ENCODE data around the gene RNF220.

Gene RNF220

GRCh38 chr1:44594353-44594752 lies 189.3 kb downstream of the RNF220 start:
- no peaks in the 10 kb centered on the region for H3K36me3 ChIP-seq (ENCODE audit: control insufficient read depth, insufficient read depth, low read length)

GRCh38 chr1:44594871-44595735 lies 190.0 kb downstream of the RNF220 start:
- peaks cover 4% of the 10 kb centered on the region for H3K4me1 ChIP-seq (ENCODE audit: control insufficient read depth, insufficient read depth, low read length, poor library complexity, severe bottlenecking)
- no peaks in the 10 kb centered on the region for H3K9me3 ChIP-seq (ENCODE audit: control insufficient read depth, low read length)
- 13 to 15% methylated on average over 13 of the region's 14 CpGs for WGBS, 2 experiments (ENCODE audit: insufficient coverage in 2 of 2)
- no peak overlapping the region for H3K27ac ChIP-seq (ENCODE audit: low read depth, low read length, severe bottlenecking)
- no peaks in the 10 kb centered on the region for H3K36me3 ChIP-seq (ENCODE audit: control insufficient read depth, insufficient read depth, low read length)
- no peak overlapping the region for H3K4me3 ChIP-seq (ENCODE audit: extremely low read depth, insufficient read depth, low read length, poor library complexity, severe bottlenecking)

More at GRCh38 chr1:44594353-44594752, 189.3 kb downstream of the RNF220 start:
- Histone ChIP-seq H3K4me3 (ENCODE audit: extremely low read depth, insufficient read depth, low read length, poor library complexity, severe bottlenecking) (no peak overlapping the region), H3K27ac (ENCODE audit: low read depth, low read length, severe bottlenecking) (no peak overlapping the region), H3K4me1 (ENCODE audit: control insufficient read depth, insufficient read depth, low read length, poor library complexity, severe bottlenecking) (peaks cover 4% of the 10 kb centered on the region), H3K9me3 (ENCODE audit: control insufficient read depth, low read length) (no peaks in the 10 kb centered on the region)
- WGBS, 2 experiments (ENCODE audit: insufficient coverage in 2 of 2), result 88 to 93% methylated on average over 6 of the region's 6 CpGs

GRCh38 chr1:44596511-44596910 lies 191.5 kb downstream of the RNF220 start:
- H3K9me3 ChIP-seq (ENCODE audit: control insufficient read depth, low read length), result no peaks in the 10 kb centered on the region
- 86 to 92% methylated on average over 1 to 2 of the region's 4 CpGs for WGBS, 2 experiments (ENCODE audit: insufficient coverage in 2 of 2)
- no peak overlapping the region for H3K27ac ChIP-seq (ENCODE audit: low read depth, low read length, severe bottlenecking)
- H3K4me1 ChIP-seq (ENCODE audit: control insufficient read depth, insufficient read depth, low read length, poor library complexity, severe bottlenecking), result peaks cover 4% of the 10 kb centered on the region
- no peak overlapping the region for H3K4me3 ChIP-seq (ENCODE audit: extremely low read depth, insufficient read depth, low read length, poor library complexity, severe bottlenecking)
- no peaks in the 10 kb centered on the region for H3K36me3 ChIP-seq (ENCODE audit: control insufficient read depth, insufficient read depth, low read length)

- Histone ChIP-seq H3K36me3 (ENCODE audit: control insufficient read depth, insufficient read depth, low read length) (no peaks in the 10 kb centered on the region), H3K4me1 (ENCODE audit: control insufficient read depth, insufficient read depth, low read length, poor library complexity, severe bottlenecking) (no peaks in the 10 kb centered on the region), H3K27ac (ENCODE audit: low read depth, low read length, severe bottlenecking) (no peak overlapping the region), H3K9me3 (ENCODE audit: control insufficient read depth, low read length) (no peaks in the 10 kb centered on the region), H3K4me3 (ENCODE audit: extremely low read depth, insufficient read depth, low read length, poor library complexity, severe bottlenecking) (no peak overlapping the region)
- WGBS, 2 experiments (ENCODE audit: insufficient coverage in 2 of 2), result 86 to 95% methylated on average over 7 to 8 of the region's 10 CpGs
Observed at GRCh38 chr1:44598167-44598566, 193.1 kb downstream of the RNF220 start.

GRCh38 chr1:44602634-44603628 lies 197.9 kb downstream of the RNF220 start:
- Histone ChIP-seq H3K4me3 (ENCODE audit: extremely low read depth, insufficient read depth, low read length, poor library complexity, severe bottlenecking) (no peak overlapping the region), H3K4me1 (ENCODE audit: control insufficient read depth, insufficient read depth, low read length, poor library complexity, severe bottlenecking) (no peaks in the 10 kb centered on the region), H3K36me3 (ENCODE audit: control insufficient read depth, insufficient read depth, low read length) (no peaks in the 10 kb centered on the region), H3K27ac (ENCODE audit: low read depth, low read length, severe bottlenecking) (no peak overlapping the region), H3K9me3 (ENCODE audit: control insufficient read depth, low read length) (no peaks in the 10 kb centered on the region)
- WGBS, 2 experiments (ENCODE audit: insufficient coverage in 2 of 2), result 76 to 79% methylated on average over 27 to 29 of the region's 29 CpGs

- 73 to 88% methylated on average over 2 to 3 of the region's 4 CpGs for WGBS, 2 experiments (ENCODE audit: insufficient coverage in 2 of 2)
Observed at GRCh38 chr1:44603718-44604117, 198.7 kb downstream of the RNF220 start.

GRCh38 chr1:44604157-44604955 lies 199.3 kb downstream of the RNF220 start:
- WGBS, 2 experiments (ENCODE audit: insufficient coverage in 2 of 2), result 91 to 93% methylated on average over 2 to 3 of the region's 3 CpGs
- no peaks in the 10 kb centered on the region for H3K9me3 ChIP-seq (ENCODE audit: control insufficient read depth, low read length)
- no peak overlapping the region for H3K27ac ChIP-seq (ENCODE audit: low read depth, low read length, severe bottlenecking)
- no peaks in the 10 kb centered on the region for H3K4me1 ChIP-seq (ENCODE audit: control insufficient read depth, insufficient read depth, low read length, poor library complexity, severe bottlenecking)
- no peaks in the 10 kb centered on the region for H3K36me3 ChIP-seq (ENCODE audit: control insufficient read depth, insufficient read depth, low read length)
- no peak overlapping the region for H3K4me3 ChIP-seq (ENCODE audit: extremely low read depth, insufficient read depth, low read length, poor library complexity, severe bottlenecking)

More at GRCh38 chr1:44603718-44604117, 198.7 kb downstream of the RNF220 start:
- Histone ChIP-seq H3K9me3 (ENCODE audit: control insufficient read depth, low read length) (no peaks in the 10 kb centered on the region), H3K4me3 (ENCODE audit: extremely low read depth, insufficient read depth, low read length, poor library complexity, severe bottlenecking) (no peak overlapping the region), H3K36me3 (ENCODE audit: control insufficient read depth, insufficient read depth, low read length) (no peaks in the 10 kb centered on the region), H3K4me1 (ENCODE audit: control insufficient read depth, insufficient read depth, low read length, poor library complexity, severe bottlenecking) (no peaks in the 10 kb centered on the region), H3K27ac (ENCODE audit: low read depth, low read length, severe bottlenecking) (no peak overlapping the region)

GRCh38 chr1:44605914-44606615 lies 201.0 kb downstream of the RNF220 start:
- Histone ChIP-seq H3K4me1 (ENCODE audit: control insufficient read depth, insufficient read depth, low read length, poor library complexity, severe bottlenecking) (no peaks in the 10 kb centered on the region), H3K27ac (ENCODE audit: low read depth, low read length, severe bottlenecking) (no peak overlapping the region), H3K9me3 (ENCODE audit: control insufficient read depth, low read length) (no peaks in the 10 kb centered on the region), H3K36me3 (ENCODE audit: control insufficient read depth, insufficient read depth, low read length) (no peaks in the 10 kb centered on the region), H3K4me3 (ENCODE audit: extremely low read depth, insufficient read depth, low read length, poor library complexity, severe bottlenecking) (no peak overlapping the region)
- 89 to 96% methylated on average over 12 of the region's 12 CpGs for WGBS, 2 experiments (ENCODE audit: insufficient coverage in 2 of 2)

GRCh38 chr1:44606701-44607281 lies 201.7 kb downstream of the RNF220 start:
- Histone ChIP-seq H3K4me3 (ENCODE audit: extremely low read depth, insufficient read depth, low read length, poor library complexity, severe bottlenecking) (no peak overlapping the region), H3K36me3 (ENCODE audit: control insufficient read depth, insufficient read depth, low read length) (no peaks in the 10 kb centered on the region), H3K9me3 (ENCODE audit: control insufficient read depth, low read length) (no peaks in the 10 kb centered on the region), H3K27ac (ENCODE audit: low read depth, low read length, severe bottlenecking) (no peak overlapping the region), H3K4me1 (ENCODE audit: control insufficient read depth, insufficient read depth, low read length, poor library complexity, severe bottlenecking) (no peaks in the 10 kb centered on the region)
- WGBS, 2 experiments (ENCODE audit: insufficient coverage in 2 of 2), result 89 to 97% methylated on average over 8 of the region's 8 CpGs
